Central memory CD8-positive, alpha-beta T cell (primary cell): ENCODE data around the gene LBP.

Experiments
- ATAC-seq: fragments of 150-1000 bp; cut with Tn5 transposase; replicated peaks from 2 replicates; pipeline ENCODE4 v1.10.0; 2022; ENCODE audit warnings: mild to moderate bottlenecking, moderate FRiP score, moderate number of reproducible peaks; ENCODE audit not compliant: poor library complexity, severe bottlenecking; ENCODE audit errors: extremely low read depth
- DNase-seq, 2 donors: peaks; one replicate each; pipeline ENCODE4 v3.0.0; 2021; ENCODE audit warnings: low spot score in 2 of 2
- H3K27ac Mint-ChIP-seq: one replicate; pipeline ENCODE4 v1.8.0; 2022; ENCODE audit warnings: low read depth, mild to moderate bottlenecking, moderate library complexity, mixed read lengths
- H3K27me3 Mint-ChIP-seq: one replicate; pipeline ENCODE4 v1.8.0; 2022; ENCODE audit warnings: mixed read lengths
- H3K36me3 Mint-ChIP-seq: one replicate; pipeline ENCODE4 v1.8.0; 2022; ENCODE audit warnings: mild to moderate bottlenecking, moderate library complexity, mixed read lengths; ENCODE audit not compliant: insufficient read depth
- H3K4me1 Mint-ChIP-seq: one replicate; pipeline ENCODE4 v1.8.0; 2022; ENCODE audit warnings: mixed read lengths
- H3K4me3 Mint-ChIP-seq: one replicate; pipeline ENCODE4 v1.8.0; 2022; ENCODE audit warnings: mild to moderate bottlenecking, moderate library complexity, mixed read lengths
- H3K9me3 Mint-ChIP-seq: one replicate; pipeline ENCODE4 v1.8.0; 2022; ENCODE audit warnings: mixed read lengths

The LBP gene

DNA sequence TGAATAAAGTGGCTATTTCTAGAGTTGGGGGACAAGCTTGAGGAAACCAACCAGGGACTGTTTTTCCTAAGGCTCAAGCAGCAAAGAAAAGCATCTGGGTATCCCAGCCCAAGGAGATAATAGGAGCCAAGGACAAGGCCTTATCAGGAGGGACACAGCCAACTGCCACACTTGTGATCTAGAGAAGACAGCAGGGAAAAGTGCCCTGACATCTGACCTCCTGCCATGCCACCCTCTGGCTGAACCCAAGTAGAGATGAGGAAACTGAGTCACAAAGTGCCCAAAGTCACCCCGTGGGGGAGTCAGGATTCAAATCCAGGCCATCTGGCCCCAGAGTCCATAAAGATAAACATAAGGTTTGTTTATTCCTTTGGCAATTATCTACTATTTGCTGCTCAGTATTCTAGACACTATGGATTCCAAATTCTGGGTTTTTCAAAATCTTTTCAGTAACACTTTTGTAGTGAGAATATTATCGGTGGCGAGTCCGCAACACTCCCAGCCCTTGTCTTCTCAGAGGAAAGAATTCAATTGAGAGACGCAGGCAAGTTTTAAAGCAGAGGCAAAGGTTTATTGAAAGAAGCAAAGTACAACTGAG, 3.5 kb upstream of the LBP start:
- peaks cover 5% of the 10 kb centered on the region for H3K9me3 Mint-ChIP-seq
- H3K4me3 Mint-ChIP-seq: no peak overlapping the region
- no peak overlapping the region for H3K27ac Mint-ChIP-seq
- peaks cover 34% of the 10 kb centered on the region for H3K27me3 Mint-ChIP-seq
- no peaks in the 10 kb centered on the region for H3K36me3 Mint-ChIP-seq
- H3K4me1 Mint-ChIP-seq: no peaks in the 10 kb centered on the region
- DNase-seq (no peak), ATAC-seq (no peak)

DNA sequence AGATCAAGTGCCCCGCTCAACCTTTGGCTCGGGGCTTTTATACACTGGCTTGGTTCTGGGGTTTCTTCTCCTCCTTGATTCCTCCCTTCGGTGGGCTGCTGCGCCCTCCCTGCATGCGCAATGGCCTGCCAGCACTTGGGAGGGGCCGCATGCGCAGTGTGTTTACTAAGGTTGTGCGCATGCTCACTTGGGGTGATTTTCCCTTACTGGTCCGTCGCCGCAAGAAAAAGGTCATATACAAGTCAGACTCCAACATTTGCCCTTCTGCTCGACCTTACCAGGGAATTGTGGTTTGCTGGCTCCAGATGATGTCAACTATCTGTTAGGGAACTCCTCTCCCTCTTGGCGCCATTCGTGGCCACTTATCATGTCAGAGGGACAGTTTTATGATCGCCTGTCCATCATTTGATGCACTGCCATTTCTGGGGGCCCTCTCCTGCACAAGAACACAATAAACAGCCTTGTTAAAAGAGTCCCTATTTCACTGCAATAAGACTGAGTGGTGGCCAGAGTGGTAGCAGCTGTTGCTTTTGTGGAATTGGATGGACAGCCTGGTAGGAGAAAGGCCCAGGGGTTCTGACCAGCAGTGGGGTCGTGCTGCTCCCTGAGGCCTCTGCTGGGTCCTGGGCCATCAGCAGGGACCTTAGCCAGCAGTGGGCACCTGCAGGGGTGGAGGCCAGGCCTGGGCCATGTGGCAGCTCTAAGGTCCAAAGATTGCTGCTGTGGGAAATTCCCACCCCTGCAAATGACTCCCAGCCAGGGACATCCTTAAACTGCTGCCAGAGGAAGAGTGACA, 2.8 kb upstream of the LBP start:
- DNase-seq (no peak), ATAC-seq (no peak)
- H3K27me3 Mint-ChIP-seq: peaks cover 33% of the 10 kb centered on the region
- no peak overlapping the region for H3K27ac Mint-ChIP-seq
- no peaks in the 10 kb centered on the region for H3K4me1 Mint-ChIP-seq
- no peaks in the 10 kb centered on the region for H3K9me3 Mint-ChIP-seq
- H3K36me3 Mint-ChIP-seq: no peaks in the 10 kb centered on the region
- H3K4me3 Mint-ChIP-seq: no peak overlapping the region

DNA sequence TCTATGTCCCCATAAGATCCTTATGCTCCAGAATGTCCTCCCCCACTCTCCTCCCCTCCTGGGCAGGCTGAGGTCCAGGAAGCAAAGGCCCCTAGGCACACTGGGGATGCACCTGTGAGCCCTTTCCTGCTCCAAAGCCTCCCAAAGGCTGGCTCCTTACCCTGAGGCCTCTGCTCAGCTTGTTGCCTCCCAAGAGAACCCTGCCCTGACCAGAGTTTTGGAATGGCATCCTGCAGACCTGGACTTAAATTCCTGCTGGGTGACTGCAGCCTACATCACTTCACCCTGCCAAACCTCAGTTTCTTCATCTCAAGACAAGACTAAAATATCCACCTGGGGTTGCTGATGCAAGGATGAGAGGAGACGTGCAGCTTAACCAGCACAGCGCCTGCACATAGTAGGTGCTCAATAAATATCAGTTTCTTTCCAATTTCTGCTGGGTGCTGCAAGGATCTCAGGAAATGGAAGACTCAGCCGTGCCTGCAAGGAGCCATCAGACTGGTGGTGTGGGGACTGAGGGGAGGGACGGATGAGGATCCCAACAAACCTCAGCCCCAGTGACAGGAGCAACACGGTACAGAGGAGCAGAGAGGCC, 2.1 kb upstream of the LBP start:
- Mint-ChIP-seq H3K27ac (no peak overlapping the region), H3K36me3 (no peaks in the 10 kb centered on the region), H3K4me3 (no peak overlapping the region), H3K9me3 (no peaks in the 10 kb centered on the region), H3K4me1 (no peaks in the 10 kb centered on the region), H3K27me3 (peaks cover 40% of the 10 kb centered on the region)
- DNase-seq (no peak), ATAC-seq (no peak)

DNA sequence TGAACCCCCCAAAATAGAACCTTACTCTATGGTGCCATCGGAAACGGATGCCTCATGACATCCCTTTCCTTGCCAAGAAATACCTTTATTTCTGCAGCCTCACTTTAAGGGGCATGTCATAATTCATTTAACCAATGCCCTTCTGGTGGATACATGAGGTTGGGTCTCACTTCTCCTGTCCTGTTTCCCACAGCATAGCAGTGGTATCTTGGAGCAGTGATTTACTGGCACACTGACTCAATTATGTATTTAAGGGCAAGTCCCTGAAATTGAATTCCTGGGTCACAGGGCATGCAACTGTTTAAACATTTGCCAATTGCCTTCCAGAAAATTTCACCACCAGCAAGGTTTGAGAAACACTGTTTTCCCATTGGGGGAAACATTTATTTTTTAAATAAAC, 639 bp upstream of the LBP start:
- Mint-ChIP-seq H3K4me1 (no peaks in the 10 kb centered on the region), H3K9me3 (no peaks in the 10 kb centered on the region), H3K4me3 (no peak overlapping the region), H3K27me3 (peaks cover 44% of the 10 kb centered on the region), H3K36me3 (no peaks in the 10 kb centered on the region), H3K27ac (no peak overlapping the region)
- DNase-seq (no peak), ATAC-seq (no peak)

DNA sequence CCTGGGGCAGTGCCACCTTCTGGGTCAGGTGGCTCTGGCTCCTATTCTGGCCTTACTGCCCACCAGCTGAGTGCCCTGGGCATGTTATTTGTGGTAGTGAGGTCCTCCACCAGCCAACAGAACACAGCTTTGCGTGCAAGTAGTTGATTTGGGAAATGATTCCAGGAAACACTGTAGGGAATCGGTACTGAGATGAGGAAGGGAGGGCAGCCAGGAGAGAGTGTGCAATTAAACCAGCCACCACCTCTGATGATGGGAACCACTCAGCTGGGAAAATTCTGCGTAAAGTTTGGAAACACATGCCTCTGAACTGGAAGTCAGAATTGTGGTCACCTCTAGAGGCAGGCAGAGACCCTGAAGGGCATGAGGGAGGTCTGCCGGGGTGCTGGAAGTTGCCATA, 459 bp downstream of the LBP start:
- no peaks in the 10 kb centered on the region for H3K9me3 Mint-ChIP-seq
- H3K27ac Mint-ChIP-seq: no peak overlapping the region
- ATAC-seq: no peak
- H3K4me1 Mint-ChIP-seq: no peaks in the 10 kb centered on the region
- no peaks in the 10 kb centered on the region for H3K36me3 Mint-ChIP-seq
- no peak for DNase-seq
- no peak overlapping the region for H3K4me3 Mint-ChIP-seq
- peaks cover 42% of the 10 kb centered on the region for H3K27me3 Mint-ChIP-seq

DNA sequence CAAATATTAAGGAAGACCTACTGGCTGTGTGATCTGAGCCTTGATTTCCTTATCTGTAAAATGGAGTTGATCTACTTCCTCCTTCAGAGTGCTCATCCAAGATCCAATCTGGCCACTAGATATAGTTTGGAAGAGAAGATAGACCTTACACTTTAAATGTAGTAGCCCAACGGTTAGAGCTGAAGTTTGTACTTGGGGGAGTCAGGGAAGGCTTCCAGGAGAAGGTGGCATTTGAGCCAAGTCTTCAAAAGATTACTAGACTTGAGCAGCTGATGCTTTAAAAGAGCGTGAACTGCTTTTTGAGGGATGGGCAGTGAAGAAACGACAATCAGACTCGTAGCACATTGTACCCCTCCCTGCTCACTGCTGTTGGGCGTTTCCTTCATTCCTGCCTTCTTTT, 3.6 kb downstream of the LBP start:
- peaks cover 32% of the 10 kb centered on the region for H3K27me3 Mint-ChIP-seq

DNA sequence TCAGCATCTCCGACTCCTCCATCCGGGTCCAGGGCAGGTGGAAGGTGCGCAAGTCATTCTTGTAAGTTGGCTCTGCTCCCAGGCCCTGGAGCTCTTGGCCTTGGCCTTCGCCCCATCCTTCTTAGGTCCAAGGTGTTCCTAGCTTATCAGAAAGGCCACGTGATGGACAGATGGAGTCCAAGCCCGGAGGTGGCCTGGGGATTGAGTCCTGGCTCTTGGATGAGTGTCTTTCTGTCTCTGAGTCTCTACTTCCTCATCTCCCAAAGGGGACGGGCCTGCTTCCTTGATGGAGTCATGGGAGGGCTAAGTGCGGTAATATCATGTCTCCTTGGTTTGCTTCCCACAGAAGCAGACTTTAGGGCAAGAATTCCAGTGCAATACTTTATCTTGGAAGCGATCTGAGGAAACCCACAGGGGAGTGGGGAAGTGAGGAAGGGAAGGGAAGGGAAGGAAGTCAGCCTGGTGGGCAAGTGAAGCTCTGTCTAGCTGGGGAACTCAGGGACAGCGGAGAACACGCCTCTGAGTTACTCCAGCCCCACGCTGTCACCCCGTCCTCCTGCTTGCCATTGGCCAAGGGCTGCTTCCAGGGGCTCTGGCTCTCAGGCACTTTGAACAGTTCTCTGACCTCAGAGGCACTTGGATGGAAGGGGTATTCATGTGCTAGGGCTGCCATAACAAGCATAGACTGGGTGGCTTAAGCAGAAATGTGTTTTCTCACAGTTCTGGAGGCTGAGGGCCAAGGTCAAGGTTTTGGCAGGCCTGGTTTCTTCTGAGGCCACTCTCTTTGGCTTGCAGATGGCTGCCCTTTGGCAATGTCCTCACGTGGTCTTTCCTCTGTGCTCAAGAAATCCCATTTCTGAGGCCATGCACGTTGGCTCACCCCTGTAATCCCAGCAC, 4.8 kb downstream of the LBP start:
- Mint-ChIP-seq H3K36me3 (no peaks in the 10 kb centered on the region), H3K27me3 (peaks cover 32% of the 10 kb centered on the region), H3K27ac (no peak overlapping the region), H3K4me1 (no peaks in the 10 kb centered on the region), H3K4me3 (no peak overlapping the region), H3K9me3 (no peaks in the 10 kb centered on the region)
- ATAC-seq (no peak), DNase-seq (no peak)

More for the DNA sequence above, 3.6 kb downstream of the LBP start:
- H3K27ac Mint-ChIP-seq: no peak overlapping the region
- ATAC-seq (no peak), DNase-seq (no peak)
- no peak overlapping the region for H3K4me3 Mint-ChIP-seq
- H3K4me1 Mint-ChIP-seq: no peaks in the 10 kb centered on the region
- H3K36me3 Mint-ChIP-seq: no peaks in the 10 kb centered on the region
- no peaks in the 10 kb centered on the region for H3K9me3 Mint-ChIP-seq

DNA sequence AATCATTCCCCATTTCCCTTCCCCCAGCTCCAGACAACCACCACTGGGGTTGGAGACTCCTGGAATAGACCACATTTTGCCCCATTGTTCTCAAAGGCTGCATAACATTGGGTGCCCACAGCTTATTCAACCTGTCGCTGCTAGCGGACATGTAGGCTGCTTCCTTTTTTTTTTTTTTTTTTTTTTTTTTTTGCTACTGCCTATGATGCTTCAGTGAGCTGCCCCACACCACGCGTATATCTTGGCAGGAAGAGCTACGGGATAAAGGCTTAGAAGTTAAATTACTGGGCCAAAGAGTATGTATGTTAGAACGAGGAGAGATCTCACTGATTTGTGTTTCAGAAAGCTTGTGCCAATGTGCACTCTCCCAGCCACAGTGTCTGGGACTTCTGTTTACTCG, 7.0 kb downstream of the LBP start:
- no peak overlapping the region for H3K4me3 Mint-ChIP-seq
- no peak overlapping the region for H3K27ac Mint-ChIP-seq
- peaks cover 12% of the 10 kb centered on the region for H3K27me3 Mint-ChIP-seq
- no peaks in the 10 kb centered on the region for H3K9me3 Mint-ChIP-seq
- H3K4me1 Mint-ChIP-seq: no peaks in the 10 kb centered on the region
- no peak for DNase-seq
- no peak for ATAC-seq
- no peaks in the 10 kb centered on the region for H3K36me3 Mint-ChIP-seq

DNA sequence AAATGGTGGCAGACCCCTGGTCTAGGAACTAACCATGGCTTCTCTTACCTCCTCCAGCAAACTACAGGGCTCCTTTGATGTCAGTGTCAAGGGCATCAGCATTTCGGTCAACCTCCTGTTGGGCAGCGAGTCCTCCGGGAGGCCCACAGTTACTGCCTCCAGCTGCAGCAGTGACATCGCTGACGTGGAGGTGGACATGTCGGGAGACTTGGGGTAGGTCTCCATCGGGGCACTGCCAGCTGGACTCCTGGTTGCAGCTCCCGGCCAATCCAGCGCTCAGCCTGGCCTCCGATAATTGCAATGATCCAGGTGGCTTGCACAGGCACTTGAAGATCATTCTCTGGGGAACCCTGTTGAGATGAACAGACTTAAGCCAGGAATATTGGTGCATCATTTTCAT, 7.9 kb downstream of the LBP start:
- H3K27me3 Mint-ChIP-seq: peaks cover 4% of the 10 kb centered on the region
- H3K36me3 Mint-ChIP-seq: no peaks in the 10 kb centered on the region
- H3K4me1 Mint-ChIP-seq: no peaks in the 10 kb centered on the region
- H3K9me3 Mint-ChIP-seq: no peaks in the 10 kb centered on the region
- DNase-seq: no peak
- no peak overlapping the region for H3K4me3 Mint-ChIP-seq
- ATAC-seq: no peak
- H3K27ac Mint-ChIP-seq: no peak overlapping the region

DNA sequence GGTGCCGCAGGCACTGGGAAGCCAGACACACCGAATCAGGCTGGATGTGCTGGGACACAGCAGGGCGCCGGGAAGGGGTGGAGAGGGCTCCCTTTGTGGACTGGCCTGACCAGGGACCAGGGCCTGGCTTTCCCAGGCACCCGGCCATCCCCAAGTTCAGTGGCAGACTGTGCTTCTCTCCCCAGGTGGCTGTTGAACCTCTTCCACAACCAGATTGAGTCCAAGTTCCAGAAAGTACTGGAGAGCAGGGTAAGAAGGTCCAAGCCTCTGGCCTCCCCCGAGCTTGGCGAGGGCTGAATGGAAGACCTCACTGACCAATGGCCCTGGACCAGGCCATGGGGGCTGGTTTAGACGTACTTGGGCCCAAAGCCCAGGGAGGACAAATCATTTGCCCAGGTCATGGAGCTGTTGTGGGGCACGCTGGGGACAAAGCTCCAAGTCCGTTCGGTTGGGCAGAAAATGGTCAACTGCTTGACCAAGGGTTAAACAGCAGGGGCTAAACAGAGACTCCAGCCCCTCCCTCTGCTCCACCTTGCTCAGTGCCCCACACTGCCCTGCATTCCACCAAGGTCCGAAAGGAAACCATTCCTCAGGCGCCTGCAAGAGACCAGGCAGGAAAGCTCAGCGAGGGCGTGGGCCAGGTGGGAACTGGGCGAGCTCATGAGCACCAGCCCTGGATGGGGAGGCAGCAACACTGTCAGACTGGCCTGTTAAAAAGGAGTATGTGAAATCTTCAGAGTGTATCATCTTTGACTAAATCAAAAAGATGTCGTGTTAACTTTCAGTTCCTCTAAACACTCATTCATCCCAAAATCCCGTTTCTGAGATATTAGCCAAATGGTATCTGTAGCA, 9.1 kb downstream of the LBP start:
- Mint-ChIP-seq H3K9me3 (no peaks in the 10 kb centered on the region), H3K36me3 (no peaks in the 10 kb centered on the region), H3K27me3 (no peaks in the 10 kb centered on the region), H3K27ac (no peak overlapping the region), H3K4me3 (no peak overlapping the region), H3K4me1 (no peaks in the 10 kb centered on the region)
- DNase-seq (no peak), ATAC-seq (no peak)

DNA sequence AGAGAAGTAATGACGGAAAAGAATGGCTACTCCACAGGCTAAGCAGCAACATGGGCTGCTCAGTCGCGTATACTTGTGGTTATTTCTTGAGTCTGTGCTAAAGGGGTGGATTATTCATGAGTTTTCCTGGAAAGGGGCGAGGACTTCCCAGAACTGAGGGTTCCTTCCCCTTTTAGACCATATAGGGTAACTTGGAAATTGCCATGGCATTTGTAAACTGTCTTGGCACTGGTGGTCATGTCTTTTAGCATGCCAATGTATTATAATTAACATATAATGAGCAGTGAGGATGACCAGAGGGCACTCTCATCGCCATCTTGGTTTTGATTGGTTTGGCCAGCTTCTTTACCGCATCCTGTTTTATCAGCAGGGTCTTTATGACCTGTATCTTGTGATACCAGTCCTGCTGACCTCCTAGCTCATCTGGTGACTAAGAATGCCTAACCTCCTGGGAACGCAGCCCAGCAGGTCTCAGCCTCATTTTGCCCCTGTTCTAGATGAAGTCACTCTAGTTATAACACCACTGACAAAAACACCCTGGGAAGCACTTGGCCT, 11.4 kb downstream of the LBP start:
- Mint-ChIP-seq H3K9me3 (no peaks in the 10 kb centered on the region), H3K36me3 (no peaks in the 10 kb centered on the region), H3K4me3 (no peak overlapping the region), H3K27me3 (no peaks in the 10 kb centered on the region), H3K27ac (no peak overlapping the region), H3K4me1 (no peaks in the 10 kb centered on the region)
- no peak for ATAC-seq
- no peak for DNase-seq

DNA sequence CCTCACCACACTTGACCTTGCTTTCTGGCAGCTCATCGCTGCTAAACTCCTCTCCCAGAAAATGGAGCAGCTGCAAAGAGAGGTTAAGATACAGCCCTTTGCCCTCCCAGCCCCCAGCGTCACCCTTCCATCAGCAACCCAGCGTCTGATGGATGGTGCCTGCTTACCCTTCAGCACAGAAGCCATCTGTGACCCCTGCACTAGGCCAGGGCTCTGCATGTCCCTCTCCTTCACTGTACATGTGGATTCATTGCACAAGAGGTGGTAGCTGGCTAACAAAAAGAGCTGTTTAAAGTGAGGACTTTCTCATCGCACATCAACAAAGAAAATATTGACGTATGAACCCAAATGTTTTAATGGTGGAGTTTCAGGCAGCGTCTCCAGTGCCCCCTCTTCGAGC, 12.3 kb downstream of the LBP start:
- ATAC-seq (no peak), DNase-seq (no peak)
- peaks cover 7% of the 10 kb centered on the region for H3K27me3 Mint-ChIP-seq
- no peak overlapping the region for H3K27ac Mint-ChIP-seq
- H3K9me3 Mint-ChIP-seq: no peaks in the 10 kb centered on the region
- no peaks in the 10 kb centered on the region for H3K4me1 Mint-ChIP-seq
- no peak overlapping the region for H3K4me3 Mint-ChIP-seq
- no peaks in the 10 kb centered on the region for H3K36me3 Mint-ChIP-seq
